ENCODE data around the gene ITGA6.

ITGA6 gene

DNA sequence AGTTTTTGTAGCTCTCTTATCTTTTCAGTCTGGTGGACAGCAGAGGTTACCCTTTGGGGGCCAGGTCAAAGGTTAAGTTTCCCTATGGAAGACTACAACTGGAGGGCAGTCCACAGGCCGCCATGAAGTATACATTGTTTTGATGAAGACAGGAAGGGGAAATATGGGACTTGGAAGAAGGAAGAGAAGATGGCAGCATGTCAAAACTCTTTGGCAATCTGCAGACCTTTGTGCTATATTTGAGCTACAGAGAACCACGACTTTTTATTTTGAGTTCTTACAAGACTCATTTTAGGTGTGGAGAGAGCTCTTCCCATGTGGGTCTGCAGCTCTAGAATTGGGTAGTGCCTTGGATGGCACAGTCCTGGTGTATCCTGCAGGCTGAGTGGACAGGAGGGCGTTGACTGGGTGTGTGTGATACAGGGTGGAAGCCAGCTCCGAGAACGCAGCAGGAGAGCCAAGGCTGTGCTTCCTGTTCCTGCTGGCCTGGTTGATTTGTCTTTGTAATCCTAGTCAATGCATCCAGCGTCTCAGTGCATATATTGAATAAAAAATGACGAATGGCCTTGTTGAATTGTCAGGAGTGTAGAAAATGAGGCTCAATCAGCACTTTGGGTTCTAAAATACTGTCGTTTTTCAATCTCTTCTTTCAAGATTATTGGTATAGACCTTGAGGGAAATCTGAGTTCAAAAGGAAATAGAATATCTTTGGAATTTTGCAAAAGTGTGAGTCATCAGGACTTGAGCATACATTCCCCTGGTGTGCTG lies 11.5 kb downstream of the ITGA6 start:
- in situ Hi-C loops (cut with MboI; ENCODE audit: low sequenced_read_pairs) = no loop called here
- no peaks in the 10 kb centered on the region for H3K36me3 ChIP-seq (replicated peaks)
- no peaks in the 10 kb centered on the region for H3K27me3 ChIP-seq (ENCODE audit: low read depth)
- H3K4me1 ChIP-seq = peaks cover 30% of the 10 kb centered on the region
- no peak for DNase-seq (ENCODE audit: low spot score in 2 of 2)
- H3K4me3 ChIP-seq = no peak overlapping the region
- H3K9me3 ChIP-seq = no peaks in the 10 kb centered on the region

DNA sequence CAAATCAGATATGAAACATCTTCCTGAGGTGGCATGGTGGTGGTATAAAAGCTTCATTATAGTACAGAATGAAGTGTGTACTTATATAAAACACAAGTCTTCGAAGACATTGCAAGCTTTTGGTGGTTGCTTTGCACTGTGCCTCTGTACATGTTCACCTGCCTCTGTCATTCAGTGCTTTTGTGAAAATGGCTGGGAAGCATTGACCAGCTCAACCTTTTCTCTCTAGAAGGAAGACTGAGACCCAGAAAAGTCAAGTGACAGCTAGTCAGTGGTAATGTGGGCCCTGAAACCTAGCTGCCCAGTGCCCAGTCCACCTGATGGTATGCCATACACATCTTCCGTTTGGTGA lies 12.1 kb downstream of the ITGA6 start:
- H3K27me3 ChIP-seq (ENCODE audit: low read depth) = no peaks in the 10 kb centered on the region
- no peaks in the 10 kb centered on the region for H3K36me3 ChIP-seq (replicated peaks)
- in situ Hi-C loops (cut with MboI; ENCODE audit: low sequenced_read_pairs) = no loop called here
- H3K4me3 ChIP-seq = no peak overlapping the region
- peaks cover 27% of the 10 kb centered on the region for H3K4me1 ChIP-seq
- no peaks in the 10 kb centered on the region for H3K9me3 ChIP-seq
- no peak for DNase-seq (ENCODE audit: low spot score in 2 of 2)

DNA sequence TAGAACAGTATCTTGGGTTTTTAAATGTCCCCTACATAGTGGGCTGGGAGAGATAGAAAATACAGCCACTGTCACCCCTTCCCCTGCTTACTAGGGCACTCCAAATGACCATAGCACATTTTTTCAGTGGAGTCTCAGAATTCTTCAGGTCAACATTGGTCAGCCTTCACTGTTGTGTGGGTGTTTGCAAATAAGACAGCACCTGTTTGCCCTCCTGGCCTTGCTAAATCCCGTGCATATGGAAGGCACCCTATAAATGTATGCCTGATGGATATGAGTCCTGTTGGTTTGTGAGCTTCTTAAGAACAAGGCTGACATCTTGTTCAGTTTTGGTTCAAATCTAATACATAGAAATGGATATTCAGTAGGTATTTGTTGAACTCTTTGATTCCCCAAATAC lies 12.5 kb downstream of the ITGA6 start:
- Histone ChIP-seq H3K36me3 (replicated peaks) (no peaks in the 10 kb centered on the region), H3K4me1 (peaks cover 23% of the 10 kb centered on the region), H3K4me3 (no peak overlapping the region), H3K27me3 (ENCODE audit: low read depth) (no peaks in the 10 kb centered on the region), H3K9me3 (no peaks in the 10 kb centered on the region)
- in situ Hi-C loops (cut with MboI; ENCODE audit: low sequenced_read_pairs) = no loop called here
- DNase-seq (ENCODE audit: low spot score in 2 of 2) = no peak

DNA sequence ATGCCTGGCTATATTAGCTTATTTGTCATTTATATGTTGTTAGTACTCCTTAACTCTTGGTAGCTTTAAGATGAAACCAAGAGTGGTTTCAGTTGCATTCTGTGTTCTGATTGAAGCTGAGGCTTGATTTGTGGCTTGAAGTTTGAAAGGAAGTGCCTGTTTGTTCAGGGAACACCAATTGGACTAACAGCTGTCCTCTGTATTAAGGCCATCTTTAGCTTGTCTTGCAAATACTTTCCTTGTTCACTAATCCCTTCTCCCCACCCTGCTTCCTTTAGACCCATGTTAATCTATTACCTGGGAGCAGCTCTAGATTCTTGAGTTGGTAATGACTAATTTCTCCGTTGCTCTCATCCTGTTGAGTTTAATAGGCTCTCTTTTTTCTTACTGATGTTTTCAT lies 13.4 kb downstream of the ITGA6 start:
- in situ Hi-C loops (cut with MboI; ENCODE audit: low sequenced_read_pairs) = no loop called here
- peaks cover 18% of the 10 kb centered on the region for H3K4me1 ChIP-seq
- no peaks in the 10 kb centered on the region for H3K9me3 ChIP-seq
- no peak overlapping the region for H3K4me3 ChIP-seq
- H3K36me3 ChIP-seq (replicated peaks) = no peaks in the 10 kb centered on the region
- peak in 1 of 2 experiments; percentile 73 for DNase-seq (ENCODE audit: low spot score in 2 of 2)
- no peaks in the 10 kb centered on the region for H3K27me3 ChIP-seq (ENCODE audit: low read depth)

DNA sequence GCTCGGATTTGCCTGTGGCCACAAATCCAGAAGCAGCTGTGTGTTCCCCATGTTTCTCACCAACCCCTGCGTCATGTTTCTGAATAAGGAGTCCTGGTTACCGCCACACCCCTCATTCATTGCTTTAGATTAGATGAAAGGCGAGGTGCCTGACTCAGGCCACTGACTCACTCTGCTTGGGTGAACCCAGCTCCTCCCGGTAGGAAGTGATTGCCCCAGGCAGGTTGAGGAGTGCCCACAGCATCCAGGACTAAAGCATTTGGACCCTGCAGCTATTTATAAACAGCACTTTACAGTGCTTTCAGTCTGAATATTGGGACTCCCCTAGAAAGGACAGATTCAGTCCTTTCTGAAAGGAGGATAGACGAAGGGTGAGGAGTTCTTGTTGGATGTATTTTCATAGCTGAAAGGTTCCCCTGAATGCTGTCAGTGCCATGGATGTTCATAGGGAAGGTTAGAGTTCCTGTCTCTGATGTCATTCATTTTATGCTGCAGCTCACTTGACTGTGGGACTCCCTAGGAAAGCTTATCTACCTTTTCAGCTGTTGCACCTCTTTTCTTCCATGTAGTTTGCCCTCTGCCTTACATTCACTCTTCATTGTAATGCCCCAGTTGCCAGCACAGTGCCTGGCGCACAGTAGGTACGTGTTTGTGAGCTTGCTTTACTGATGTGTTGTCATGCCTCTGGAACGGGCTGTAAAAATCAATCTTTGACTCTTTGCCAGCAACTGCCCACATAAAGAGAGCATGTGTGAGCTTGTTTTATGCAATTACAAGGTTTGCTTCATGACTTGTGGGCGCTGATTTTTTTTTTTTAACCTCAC lies 14.9 kb downstream of the ITGA6 start:
- Histone ChIP-seq H3K27me3 (ENCODE audit: low read depth) (no peaks in the 10 kb centered on the region), H3K4me1 (peaks cover 18% of the 10 kb centered on the region), H3K36me3 (replicated peaks) (no peaks in the 10 kb centered on the region), H3K9me3 (no peaks in the 10 kb centered on the region), H3K4me3 (no peak overlapping the region)
- DNase-seq (ENCODE audit: low spot score in 2 of 2) = peak; percentile 47 to 63
- in situ Hi-C loops (cut with MboI; ENCODE audit: low sequenced_read_pairs) = no loop called here

DNA sequence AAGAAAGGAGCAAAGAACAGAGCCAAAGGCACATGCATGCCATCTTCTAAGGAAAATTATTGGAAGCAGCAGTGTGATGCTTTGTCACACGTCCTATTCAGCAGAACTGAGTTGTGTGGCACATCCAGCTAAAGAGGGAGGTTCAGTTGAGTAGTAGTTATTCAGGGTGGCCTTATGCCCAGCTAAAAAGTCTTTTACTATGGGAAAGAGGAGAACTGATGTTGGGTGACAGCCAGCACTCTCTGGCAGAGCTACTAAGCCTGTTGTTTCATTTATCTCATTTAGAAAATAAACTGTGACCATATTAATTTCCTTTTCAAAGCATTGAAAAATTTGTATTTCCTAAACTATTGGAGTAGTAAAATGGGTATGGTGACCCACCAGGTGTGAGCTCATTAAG lies 18.5 kb downstream of the ITGA6 start:
- in situ Hi-C loops (cut with MboI; ENCODE audit: low sequenced_read_pairs) = no loop called here
- Histone ChIP-seq H3K9me3 (no peaks in the 10 kb centered on the region), H3K36me3 (replicated peaks) (no peaks in the 10 kb centered on the region), H3K4me1 (peaks cover 14% of the 10 kb centered on the region), H3K27me3 (ENCODE audit: low read depth) (no peaks in the 10 kb centered on the region), H3K4me3 (no peak overlapping the region)
- DNase-seq (ENCODE audit: low spot score in 2 of 2) = no peak

DNA sequence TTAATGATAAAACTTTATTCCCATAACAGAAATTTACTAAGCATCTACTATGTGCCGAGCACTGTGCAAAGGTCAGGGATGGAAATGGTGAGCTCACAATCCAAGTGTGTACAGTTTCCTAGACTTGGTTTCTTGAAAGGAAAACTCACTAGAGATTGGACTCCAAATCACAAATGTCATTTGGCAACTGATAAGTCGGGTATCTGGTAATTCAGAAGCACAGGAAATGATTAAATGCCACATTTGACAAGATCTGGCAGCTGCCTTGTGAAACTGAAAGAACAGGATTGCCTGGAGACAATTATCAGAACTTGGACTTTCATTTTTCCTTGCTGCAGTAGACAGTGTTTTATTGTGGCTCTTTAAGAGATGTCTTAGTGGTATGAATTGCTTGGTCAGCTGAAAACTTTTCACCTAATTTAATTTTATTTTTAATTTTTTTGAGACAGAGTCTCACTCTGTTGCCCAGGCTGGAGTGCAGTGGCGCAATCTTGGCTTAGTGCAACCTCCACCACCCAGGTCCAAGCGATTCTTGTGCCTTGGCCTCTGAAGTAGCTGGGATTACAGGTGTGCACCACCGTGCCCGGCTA lies 19.2 kb downstream of the ITGA6 start:
- H3K4me3 ChIP-seq = no peak overlapping the region
- no peak for DNase-seq (ENCODE audit: low spot score in 2 of 2)
- H3K9me3 ChIP-seq = no peaks in the 10 kb centered on the region
- H3K4me1 ChIP-seq = peaks cover 9% of the 10 kb centered on the region
- in situ Hi-C loops (cut with MboI; ENCODE audit: low sequenced_read_pairs) = no loop called here
- no peaks in the 10 kb centered on the region for H3K36me3 ChIP-seq (replicated peaks)
- no peaks in the 10 kb centered on the region for H3K27me3 ChIP-seq (ENCODE audit: low read depth)

DNA sequence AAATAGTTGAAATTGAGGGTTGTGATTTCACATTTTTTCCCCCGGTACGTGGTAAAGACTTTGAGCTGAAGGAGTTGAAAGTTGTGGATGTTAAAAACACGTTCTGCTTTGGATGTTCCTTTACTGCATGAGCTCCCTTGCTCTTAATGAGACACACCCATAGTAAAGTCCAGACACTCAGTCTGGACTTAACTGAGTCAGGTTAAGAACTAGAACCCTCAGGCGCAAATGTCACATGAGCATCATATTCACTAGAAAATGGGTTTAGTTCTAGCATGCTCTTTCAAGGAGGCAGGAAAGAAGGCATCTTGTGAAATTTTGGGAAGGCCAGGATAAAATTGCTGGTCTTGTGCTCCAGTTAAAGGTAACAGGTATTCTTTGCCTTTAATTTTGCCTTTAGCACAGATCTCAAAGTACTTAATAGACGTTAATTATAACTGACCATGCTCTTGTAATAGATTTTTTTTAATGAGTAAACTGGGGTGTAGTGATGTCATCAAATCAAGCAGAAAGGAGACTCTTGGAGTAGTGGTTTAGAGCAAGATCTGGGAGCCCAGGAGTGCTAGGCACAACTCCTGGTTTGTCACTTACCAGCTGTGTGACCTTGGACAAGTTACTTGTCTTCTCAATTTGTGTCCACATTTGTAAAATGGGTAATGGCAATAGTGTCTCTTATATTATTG lies 20.6 kb downstream of the ITGA6 start:
- Histone ChIP-seq H3K36me3 (replicated peaks) (no peaks in the 10 kb centered on the region), H3K27me3 (ENCODE audit: low read depth) (no peaks in the 10 kb centered on the region), H3K4me1 (no peaks in the 10 kb centered on the region), H3K9me3 (no peaks in the 10 kb centered on the region), H3K4me3 (no peak overlapping the region)
- in situ Hi-C loops (cut with MboI; ENCODE audit: low sequenced_read_pairs) = no loop called here
- DNase-seq (ENCODE audit: low spot score in 2 of 2) = no peak

DNA sequence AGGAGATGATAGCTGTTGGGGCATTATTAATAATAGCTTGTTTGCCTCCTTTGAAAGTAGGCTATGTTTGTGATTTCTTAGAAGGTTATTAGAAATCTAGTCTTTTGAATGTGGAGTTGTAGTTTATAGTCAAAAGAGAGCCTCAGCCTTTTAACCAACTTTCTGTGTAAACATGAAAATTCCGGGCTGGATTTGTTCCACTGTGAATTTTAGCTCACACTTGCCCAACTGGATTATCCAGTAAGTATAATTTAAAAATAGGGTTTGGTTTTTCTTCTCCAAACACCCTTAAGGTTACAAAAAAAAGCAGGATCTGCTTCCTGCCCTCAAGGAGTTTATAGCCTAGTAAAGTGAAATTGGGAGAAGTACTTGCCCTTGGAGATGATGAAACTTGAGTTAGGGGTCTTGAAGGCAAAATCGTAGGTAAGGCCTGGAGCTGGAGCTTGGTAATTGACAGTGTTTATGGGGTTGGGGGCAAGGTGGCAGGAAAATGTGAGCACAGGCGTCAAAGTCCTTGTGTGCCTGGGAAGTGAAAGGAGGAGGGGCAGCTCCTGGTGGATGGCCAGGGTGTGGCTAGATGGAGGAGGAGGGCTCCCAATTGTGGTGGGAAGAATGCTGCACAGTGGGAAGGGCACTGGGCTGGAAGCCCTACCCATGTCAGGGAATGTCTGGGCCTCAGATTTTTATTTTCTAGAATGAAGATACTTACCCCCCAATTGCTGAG lies 21.3 kb downstream of the ITGA6 start:
- Histone ChIP-seq H3K4me3 (no peak overlapping the region), H3K9me3 (no peaks in the 10 kb centered on the region), H3K4me1 (no peaks in the 10 kb centered on the region), H3K36me3 (replicated peaks) (no peaks in the 10 kb centered on the region), H3K27me3 (ENCODE audit: low read depth) (no peaks in the 10 kb centered on the region)
- no peak for DNase-seq (ENCODE audit: low spot score in 2 of 2)
- in situ Hi-C loops (cut with MboI; ENCODE audit: low sequenced_read_pairs) = no loop called here

DNA sequence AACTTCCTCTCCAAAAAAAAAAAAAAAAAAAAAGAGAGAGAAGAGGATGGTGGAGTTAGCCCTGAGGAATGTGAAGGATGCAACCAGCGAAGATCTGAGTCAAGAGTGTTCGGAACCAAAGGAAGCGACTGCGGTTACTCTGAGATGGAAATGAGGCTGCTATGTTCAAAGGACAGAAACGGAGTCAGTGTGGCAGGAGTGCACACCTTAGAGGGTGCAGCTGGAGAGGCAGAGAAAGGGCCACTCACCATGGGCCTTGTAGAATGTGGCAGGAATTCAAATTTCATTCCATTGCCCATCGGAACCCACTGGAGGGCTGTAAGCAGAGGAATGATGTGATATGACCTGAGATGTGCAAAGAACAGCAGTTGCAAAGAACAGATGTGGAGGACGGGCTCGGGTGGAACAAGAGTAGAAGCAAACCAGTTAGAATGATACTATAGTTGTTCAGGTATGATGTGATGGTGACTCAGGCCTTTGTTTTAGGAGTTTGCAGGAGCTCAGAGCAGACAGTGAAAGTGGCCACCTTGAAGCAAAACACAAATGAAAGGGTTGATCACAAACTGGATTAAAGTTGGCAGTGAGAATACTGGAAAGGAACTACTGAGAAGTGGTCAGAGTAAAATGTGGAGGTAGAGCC lies 22.6 kb downstream of the ITGA6 start:
- H3K4me3 ChIP-seq = no peak overlapping the region
- DNase-seq (ENCODE audit: low spot score in 2 of 2) = no peak
- H3K36me3 ChIP-seq (replicated peaks) = no peaks in the 10 kb centered on the region
- H3K9me3 ChIP-seq = no peaks in the 10 kb centered on the region
- in situ Hi-C loops (cut with MboI; ENCODE audit: low sequenced_read_pairs) = loop anchor here (25.0 kb wide), 2 partner anchors 738 to 888 kb away; no protein-coding TSS in a partner anchor
- no peaks in the 10 kb centered on the region for H3K27me3 ChIP-seq (ENCODE audit: low read depth)
- no peaks in the 10 kb centered on the region for H3K4me1 ChIP-seq

DNA sequence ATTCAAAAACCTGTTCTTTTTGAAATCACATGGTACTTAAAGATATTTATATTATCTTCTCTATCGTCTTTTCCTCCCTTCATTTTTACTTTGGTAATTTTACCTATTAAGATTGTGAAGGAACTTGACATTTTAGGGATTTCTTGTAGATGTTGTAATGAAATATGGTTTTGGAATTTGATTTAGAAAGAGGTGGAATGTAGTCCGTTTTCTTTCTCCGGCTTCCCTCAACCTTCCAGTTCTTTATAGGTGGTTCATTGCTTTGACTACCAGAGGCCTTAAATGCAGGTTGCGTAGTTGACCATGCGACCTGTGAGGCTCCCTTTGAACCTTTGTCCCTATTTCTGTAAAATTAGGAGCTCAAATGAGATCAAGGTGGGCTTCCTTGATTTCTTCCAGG lies 24.5 kb downstream of the ITGA6 start:
- Histone ChIP-seq H3K36me3 (replicated peaks) (no peaks in the 10 kb centered on the region), H3K27me3 (ENCODE audit: low read depth) (no peaks in the 10 kb centered on the region), H3K9me3 (no peaks in the 10 kb centered on the region), H3K4me3 (no peak overlapping the region), H3K4me1 (no peaks in the 10 kb centered on the region)
- DNase-seq (ENCODE audit: low spot score in 2 of 2) = no peak
- in situ Hi-C loops (cut with MboI; ENCODE audit: low sequenced_read_pairs) = loop anchor here (25.0 kb wide), 2 partner anchors 740 to 890 kb away; no protein-coding TSS in a partner anchor

DNA sequence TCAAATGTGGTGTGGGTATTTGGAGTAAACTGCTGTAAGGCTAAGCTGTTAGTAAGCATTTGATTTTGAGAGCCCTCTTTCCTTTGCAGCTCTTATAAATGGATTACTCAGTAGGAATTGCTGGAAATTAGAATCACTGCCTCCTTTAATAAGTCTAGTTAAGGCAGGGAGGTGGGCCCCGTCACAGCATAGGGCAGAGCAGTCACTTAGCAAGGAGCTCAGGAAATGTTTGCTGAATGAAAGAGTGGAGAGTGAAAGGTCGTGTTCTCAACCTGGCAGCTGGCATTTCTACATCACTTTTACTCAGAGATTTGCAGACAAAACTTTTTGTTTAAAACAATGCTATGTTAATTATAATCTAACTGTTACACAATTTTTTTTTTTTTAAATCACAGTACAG lies 25.5 kb downstream of the ITGA6 start:
- no peak for DNase-seq (ENCODE audit: low spot score in 2 of 2)
- Histone ChIP-seq H3K36me3 (replicated peaks) (no peaks in the 10 kb centered on the region), H3K27me3 (ENCODE audit: low read depth) (no peaks in the 10 kb centered on the region), H3K4me1 (peaks cover 2% of the 10 kb centered on the region), H3K9me3 (no peaks in the 10 kb centered on the region), H3K4me3 (no peak overlapping the region)
- in situ Hi-C loops (cut with MboI; ENCODE audit: low sequenced_read_pairs) = loop anchor here (25.0 kb wide), 2 partner anchors 741 to 891 kb away; no protein-coding TSS in a partner anchor
